ENCODE measurements around the gene SLC9A3.

Gene SLC9A3

DNA sequence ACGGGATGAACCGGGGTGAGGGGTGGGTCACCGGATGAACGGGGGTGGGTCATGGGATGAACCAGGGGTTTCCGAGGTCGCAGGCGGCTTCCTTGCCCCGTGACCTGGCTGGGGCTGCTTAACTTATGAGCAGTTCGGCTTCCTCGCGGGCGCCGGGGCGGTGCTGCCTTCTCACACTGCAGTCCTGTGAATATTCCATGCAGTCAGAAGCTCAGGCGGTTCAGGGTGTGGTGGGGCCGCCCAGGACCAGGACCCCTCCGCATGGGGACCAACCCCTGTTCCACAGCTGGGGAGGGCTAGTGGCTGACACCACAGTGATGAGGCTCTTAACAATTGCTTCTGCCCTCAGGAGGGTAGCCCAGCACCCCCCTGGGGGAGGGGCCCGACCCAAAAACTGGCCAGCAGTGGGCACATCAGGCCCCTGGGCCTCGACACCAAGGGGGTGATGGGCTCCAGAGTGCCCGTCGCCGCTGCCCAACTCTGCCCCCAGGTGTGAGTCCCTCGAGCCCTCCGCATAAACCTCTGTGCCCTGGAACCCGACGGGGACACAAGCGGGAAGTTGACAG lies 30.9 kb upstream of the SLC9A3 start:
- no peak for DNase-seq (ENCODE audit: low read depth in 2 of 2, low spot score in 1 of 2)

DNA sequence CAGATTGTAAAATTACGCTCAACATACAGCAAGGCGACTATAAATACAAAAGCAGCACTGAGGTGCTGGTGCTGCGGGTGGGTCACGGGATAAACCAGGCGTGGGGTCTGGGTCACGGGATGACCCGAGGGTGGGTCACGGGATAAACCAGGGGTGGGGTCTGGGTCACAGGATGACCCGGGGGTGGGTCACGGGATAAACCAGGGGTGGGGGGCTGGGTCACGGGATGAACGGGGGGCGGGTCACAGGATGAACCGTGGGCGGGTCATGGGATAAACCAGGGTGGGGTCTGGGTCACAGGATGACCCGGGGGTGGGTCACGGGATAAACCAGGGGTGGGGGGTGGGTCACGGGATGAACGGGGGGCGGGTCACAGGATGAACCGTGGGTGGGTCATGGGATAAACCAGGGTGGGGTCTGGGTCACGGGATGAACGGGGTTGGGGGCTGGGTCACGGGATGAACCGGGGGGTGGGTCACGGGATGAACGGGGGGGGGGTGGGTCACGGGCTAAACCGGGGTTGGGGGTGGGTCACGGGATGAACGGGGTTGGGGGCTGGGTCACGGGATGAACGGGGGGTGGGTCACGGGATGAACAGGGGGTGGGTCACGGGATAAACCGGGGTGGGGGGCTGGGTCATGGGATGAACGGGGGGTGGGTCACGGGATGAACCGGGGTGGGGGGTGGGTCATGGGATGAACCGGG lies 30.2 kb upstream of the SLC9A3 start:
- DNase-seq (ENCODE audit: low read depth in 2 of 2, low spot score in 1 of 2), result no peak

DNA sequence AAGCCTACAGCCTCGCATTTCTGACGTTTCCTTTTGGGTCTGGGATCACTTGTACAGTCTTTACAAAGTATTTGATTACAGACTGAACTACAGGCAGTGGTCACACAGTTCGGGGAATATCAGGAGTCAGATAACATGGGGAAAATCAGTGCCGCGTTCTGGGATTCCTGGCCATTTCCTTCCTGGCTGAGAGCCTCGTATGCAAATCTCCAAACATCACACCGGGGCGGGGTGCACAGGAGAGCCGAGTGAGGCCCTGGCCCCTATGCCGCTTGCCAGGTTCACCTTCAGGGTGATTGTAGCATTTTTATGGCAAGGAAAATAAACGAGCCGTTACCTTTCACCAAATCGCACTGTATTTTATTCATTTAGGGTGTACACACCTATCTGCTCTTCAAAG lies 29.6 kb upstream of the SLC9A3 start:
- no peak for DNase-seq (ENCODE audit: low read depth in 2 of 2, low spot score in 1 of 2)

DNA sequence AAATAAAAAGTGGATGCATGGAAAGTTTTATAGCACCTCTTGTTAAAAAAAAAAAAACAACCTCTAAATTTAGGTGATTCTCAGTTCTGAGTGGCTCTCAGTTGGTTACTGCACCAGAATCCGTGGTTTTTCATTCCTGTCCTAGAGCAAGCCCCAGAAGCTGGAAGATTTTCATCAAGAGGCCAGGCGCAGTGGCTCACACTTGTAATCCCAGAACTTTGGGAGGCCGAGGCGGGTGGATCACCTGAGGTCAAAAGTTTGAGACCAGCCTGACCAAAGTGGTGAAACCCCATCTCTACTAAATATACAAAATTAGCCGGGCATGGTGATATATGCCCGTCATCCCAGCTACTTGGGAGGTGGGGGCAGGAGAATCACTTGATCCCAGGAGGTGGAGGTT lies 27.2 kb upstream of the SLC9A3 start:
- no peak for DNase-seq (ENCODE audit: low read depth in 2 of 2, low spot score in 1 of 2)

DNA sequence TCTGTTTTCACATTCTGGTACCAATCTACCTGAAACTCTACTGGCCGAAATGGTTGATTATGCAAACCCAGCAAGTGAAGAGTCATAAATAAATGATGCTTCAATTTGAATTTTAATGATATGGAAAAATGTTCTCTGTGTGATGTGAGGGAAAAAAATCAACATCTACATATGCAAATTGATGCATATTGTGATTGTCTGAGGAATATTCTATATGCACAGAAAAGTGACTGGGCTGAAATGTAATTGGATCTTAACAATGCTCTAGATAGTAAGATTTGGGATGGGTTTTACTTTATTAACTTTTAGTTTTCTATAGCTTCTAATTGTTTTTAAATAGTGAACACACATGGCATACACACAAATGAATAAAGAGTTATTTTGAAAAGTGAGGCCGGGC lies 25.0 kb upstream of the SLC9A3 start:
- DNase-seq (ENCODE audit: low read depth in 2 of 2, low spot score in 1 of 2), result no peak

DNA sequence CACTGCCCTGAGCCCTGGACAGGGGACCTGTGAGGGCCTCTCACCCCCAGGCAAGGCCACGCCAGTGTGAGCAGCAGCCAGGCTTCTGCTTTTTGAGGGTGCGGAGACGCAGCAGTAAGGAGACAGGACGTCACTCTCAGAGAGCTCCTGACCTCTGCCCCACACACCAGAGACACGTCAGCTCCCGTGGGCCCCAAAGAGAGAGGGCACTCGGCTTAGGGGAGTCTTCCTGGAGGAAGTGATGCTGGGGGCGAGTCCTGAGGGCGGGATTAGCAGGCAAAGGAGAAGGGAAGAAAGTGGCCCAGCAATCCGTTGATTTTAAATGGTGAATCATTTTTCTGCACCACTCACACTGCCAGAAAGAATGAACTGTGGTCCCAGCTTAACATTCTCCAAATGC lies 24.0 kb upstream of the SLC9A3 start:
- no peak for DNase-seq (ENCODE audit: low read depth in 2 of 2, low spot score in 1 of 2)

DNA sequence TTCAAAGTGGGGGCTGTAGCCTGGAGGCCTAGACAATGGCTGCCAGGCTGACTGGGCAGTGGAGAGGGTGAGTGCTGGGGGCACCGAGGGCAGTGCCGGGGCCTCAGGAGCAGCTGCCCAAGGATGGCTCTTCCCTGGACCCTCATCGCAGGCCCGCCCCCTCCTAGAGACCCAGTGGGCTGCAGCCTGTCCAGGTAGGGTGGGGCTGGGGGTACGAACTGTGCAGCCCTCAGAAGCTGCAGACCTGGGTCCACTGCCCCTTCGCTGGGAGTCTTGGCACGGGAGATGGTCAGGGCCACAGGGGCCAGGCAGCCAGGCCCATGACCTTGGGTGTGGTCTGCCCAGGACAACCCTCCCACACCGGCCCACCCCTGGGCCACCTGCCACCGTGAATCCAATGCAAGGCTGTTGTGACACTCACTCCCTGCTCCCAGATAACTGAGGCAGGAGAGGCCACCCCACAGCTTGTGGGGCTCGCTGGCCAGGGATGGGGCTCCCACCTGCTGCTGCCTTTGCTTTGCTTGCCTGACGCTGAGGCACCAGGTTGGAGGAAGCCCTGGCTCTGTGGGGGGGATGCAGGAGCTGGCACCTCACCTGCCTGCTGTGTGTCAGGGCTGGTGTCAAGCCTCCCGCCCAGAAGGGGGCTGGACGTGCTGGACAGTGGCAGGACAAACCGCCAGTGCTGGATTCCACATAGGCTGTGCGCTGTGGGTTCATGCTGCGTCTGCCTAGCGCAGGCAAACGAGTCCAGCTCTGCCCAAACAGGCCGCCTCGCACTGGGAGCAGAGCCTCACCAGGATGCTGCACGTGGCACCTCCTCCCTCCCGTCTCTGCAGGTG lies 23.1 kb upstream of the SLC9A3 start:
- no peak for DNase-seq (ENCODE audit: low read depth in 2 of 2, low spot score in 1 of 2)

DNA sequence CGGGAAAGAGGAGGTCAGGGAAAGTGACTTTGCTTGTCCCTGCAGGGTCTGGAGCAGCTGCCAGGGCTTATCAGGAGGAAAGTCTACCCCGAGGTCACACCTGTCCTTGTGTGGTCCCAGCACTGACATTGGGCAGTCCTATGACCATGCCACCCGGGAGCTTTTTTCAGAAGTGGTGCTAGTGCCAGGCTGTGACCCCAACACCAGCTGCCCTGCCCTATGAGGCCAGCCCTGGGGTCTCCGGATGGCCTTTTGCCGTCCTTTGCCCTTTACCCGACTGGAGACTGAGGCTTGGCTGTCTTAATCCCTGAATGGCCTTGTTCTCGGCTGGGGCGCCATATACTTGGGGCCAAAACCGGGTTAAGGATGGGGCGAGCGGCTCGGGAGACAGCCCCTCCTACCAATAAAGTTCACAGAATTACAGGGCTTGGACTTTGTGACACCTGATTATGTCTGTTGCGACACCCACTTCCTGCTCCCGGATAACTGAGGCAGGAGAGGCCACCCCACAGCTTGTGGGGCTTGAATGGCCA lies 22.2 kb upstream of the SLC9A3 start:
- no peak for DNase-seq (ENCODE audit: low read depth in 2 of 2, low spot score in 1 of 2)

DNA sequence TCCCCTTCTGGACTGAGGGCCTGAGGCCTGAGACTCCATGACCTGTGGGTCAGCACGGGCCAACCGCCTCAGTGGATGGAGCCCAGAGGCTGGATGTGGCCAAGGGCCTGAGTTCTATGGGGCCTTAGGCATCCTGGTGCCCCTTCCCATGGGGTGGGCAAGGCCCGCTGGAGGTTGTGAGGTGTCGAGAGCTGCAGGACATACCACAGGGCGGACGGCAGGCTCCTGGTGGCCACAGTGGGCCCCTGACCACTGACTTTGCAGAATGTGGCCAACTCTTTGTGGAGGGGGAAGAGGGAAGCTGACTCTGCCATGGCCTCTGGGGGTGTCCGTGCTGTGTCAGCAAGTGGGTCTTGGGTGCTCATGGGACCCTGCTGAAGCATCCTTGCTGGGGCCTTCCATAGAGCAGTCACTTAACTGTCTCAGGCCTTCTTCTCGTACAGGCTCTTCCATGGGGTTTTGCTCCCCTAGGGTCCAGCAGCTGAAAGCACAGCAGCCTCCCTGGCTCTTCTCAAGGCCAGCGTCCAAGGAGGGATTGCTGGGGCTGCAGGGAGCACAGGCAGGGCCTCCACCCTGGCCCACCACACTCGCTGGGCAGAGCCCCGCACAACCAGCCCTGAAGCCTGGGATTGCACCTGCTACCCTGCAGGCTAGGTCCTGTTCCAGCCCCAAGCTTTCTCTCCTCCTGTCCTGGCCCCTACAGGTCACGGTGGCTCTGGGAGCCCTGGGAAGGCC lies 21.6 kb upstream of the SLC9A3 start:
- no peak for DNase-seq (ENCODE audit: low read depth in 2 of 2, low spot score in 1 of 2)

DNA sequence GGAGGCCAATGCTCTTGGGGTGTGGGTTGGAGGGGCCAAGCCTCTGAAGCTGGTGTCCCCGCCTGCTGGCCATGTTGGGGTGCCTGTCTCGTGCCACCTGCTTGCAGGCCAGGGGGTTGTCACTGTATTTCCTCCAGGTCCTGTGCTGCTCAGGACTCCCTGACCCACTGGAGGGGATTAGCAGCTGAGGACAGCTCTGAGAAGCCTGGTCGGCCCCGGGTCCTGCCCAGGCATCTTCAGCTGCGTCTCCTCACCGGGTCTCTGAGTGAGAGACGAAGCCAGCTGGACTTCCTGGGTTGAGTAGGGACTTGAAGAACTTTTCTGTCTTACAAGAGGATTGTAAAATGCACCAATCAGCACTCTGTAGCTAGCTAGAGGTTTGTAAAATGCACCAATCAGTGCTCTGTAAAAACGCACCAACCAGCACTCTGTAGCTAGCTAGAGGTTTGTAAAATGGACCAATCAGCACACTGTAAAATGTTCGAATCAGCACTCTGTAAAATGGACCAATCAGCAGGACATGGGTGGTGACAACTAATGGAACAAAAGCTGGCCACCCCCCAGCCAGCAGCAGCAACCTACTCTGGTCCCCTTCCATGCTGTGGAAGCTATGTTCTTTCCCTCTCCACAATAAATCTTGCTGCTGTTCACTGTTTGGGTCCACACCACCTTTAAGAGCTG lies 20.6 kb upstream of the SLC9A3 start:
- DNase-seq (ENCODE audit: low read depth in 2 of 2, low spot score in 1 of 2), result no peak

DNA sequence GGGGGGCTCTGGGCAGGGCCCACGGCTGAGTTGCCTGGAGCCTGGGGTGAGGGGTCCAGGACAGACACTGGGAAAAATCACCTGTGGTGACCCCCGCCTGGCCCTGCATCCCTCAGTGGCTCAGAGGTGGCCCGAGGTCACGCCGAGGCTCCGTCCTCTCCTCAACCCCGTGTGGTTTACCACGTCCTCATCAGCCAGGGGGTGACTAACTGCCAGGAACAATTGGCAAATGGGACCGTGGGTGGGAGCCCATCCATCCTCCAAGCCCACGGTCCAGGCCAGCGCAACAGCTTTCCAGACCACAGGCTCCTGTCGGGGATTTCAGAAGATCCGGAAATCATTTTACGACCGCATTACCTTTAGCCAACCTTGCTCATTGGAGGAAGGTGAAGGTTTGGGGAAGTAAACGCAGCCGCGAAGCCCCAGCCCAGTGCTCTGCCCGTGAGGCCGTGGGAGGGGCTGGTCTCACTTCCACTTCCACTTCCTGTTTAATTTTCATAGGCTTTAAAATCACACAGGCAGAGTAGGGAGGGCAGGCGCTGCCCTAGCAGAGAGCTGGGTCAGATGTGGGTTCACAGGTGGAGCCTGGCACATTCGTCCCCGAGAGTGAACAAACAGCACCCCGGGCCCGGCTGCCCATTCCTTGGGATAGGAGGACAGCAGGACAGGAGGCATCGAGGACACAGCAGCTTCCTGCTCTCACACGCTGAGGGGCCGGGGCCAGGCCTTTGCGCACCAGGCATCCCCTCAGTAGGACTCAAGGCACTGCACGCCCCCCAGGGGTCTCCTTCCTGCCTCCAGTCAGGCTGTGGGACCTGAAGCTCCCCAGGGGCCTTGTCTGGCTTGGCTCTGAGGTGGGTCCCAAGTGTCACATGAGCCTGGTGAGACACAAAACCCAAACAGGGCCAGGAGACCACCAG lies 19.8 kb upstream of the SLC9A3 start:
- peak in 1 of 2 donors; percentile 6 for DNase-seq (ENCODE audit: low read depth in 2 of 2, low spot score in 1 of 2)

DNA sequence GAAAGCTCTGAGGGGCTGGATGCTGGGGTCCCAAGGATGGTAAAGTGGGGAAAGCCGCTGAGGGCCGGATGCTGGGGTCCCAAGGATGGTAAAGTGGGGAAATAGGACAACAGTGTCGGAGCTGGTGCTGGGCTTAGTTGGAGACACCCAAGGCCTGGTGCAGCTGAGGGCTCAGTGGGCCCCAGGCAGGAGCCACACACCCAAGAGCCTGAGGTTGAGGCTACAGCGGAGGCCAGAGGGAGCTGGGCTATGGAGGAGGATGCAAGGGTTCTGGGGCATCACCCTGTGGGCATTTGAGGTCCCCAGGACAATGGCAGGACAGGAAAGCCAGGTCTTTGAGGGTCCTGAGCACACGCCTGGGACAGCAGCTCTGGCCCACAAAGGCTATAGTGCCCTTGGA lies 19.1 kb upstream of the SLC9A3 start:
- no peak for DNase-seq (ENCODE audit: low read depth in 2 of 2, low spot score in 1 of 2)

DNA sequence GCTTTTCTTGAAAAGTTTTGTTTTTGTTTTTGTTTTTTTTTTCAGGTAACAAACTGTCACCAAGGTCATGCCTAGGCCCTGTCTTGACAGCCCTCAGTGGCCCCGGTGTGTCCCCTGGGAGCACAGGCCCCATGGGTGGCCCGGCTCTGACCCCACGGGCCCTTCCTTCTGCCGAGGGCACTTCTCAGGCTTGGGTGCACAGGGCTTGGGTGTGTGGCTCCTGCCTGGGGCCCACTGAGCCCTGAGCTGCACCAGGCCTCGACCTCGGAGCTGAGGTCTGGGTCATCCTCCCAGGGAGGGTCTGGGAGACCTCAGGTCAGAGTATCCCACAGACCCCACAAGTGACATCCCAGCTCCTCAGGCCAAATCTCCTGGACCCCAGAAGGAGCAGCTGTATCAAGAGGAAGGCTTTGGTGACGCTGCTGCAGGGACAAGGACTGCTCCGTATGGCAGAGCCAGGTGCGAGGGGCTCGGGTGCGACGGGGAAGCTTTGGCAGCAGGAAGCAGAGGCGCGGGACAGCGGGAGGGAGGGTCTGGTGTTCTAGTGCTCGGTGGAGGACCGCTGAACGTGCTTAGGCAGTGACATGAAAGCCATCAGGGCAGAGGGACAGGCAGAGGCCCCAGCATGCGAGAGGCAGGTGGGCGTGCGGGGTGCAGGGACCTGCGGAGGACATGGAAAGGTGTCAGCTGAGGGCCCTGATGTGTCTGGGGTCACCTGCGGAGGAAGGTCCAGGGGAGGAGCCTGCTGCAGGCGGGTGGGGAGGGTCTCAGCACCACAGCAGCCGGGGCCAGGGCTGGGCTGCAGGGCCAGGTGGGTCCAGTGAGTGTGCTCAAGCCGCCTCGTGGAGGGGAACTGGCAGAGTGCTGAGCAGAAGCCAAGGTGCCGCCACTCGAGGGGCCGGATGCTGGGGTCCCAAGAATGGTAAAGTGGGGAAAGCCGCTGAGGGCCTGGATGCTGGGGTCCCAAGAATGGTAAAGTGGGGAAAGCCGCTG lies 18.4 kb upstream of the SLC9A3 start:
- DNase-seq (ENCODE audit: low read depth in 2 of 2, low spot score in 1 of 2), result no peak

DNA sequence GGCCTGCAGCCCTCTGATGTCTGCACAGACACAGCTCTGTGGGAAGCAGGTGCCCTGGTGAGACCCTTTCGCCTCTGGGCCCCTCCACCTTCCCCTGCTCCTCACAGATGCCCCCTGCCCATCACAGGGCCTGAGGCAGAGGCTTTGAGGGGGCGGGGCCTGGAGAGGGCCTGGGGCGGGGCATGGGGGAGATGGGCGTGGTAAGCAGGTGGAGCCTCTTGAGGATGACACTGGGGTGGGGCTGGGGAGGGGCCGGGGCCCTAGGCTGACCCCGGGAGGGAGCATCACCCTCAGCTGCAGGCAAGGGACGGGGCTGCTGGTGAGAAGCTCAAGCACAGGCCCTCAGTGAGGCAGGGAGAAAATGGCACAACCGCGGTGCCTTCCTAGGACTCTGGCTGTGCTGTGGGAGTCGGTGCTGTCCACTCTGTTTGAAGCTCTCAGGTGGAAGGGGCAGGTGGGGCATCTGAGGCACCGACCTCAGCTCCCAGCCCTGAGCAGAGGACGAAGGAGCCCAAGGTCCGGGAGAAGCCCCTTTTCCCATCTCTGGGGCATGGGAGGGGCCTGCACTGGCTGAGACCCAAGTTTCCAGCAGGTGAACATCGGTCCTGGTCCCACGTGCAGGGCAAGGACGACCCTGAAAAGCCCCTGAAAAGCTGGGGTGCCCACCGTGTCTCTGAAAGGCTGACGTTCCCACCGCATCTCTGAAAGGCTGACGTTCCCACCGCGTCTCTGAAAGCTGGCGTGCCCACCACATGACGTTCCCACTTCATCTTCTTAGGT lies 17.5 kb upstream of the SLC9A3 start:
- no peak for DNase-seq (ENCODE audit: low read depth in 2 of 2, low spot score in 1 of 2)

DNA sequence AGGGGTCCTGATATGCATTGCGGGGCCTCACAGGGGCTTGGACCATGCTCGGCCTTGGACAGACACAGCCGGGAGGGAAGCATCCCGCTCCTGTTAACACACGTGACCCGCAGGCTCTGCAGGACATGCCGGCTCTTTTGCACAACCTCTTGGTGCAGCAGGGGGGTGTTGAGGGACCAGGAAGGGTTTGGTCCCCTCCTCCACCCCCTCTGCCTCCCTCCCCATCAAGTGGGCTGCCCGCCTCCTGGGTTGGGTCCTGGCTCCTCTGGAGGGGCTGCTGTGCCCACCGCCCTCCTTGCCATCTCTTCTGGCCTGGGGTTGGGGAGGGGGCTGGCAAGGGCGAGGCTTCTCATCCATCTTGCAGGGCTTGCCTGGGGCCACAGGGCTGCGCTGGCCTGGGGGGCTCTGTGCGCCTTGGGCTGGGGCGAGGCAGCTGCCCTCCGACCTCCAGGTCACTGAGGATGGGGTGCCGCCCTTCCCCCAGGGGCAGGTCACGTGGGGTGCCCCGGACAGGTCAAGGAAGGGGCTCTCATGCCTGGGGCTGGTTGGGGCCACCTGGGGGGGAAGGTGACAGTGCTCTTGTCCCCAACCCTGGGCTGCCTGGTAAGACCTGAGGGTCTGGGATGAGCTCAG lies 16.8 kb upstream of the SLC9A3 start:
- DNase-seq (ENCODE audit: low read depth in 2 of 2, low spot score in 1 of 2), result no peak

DNA sequence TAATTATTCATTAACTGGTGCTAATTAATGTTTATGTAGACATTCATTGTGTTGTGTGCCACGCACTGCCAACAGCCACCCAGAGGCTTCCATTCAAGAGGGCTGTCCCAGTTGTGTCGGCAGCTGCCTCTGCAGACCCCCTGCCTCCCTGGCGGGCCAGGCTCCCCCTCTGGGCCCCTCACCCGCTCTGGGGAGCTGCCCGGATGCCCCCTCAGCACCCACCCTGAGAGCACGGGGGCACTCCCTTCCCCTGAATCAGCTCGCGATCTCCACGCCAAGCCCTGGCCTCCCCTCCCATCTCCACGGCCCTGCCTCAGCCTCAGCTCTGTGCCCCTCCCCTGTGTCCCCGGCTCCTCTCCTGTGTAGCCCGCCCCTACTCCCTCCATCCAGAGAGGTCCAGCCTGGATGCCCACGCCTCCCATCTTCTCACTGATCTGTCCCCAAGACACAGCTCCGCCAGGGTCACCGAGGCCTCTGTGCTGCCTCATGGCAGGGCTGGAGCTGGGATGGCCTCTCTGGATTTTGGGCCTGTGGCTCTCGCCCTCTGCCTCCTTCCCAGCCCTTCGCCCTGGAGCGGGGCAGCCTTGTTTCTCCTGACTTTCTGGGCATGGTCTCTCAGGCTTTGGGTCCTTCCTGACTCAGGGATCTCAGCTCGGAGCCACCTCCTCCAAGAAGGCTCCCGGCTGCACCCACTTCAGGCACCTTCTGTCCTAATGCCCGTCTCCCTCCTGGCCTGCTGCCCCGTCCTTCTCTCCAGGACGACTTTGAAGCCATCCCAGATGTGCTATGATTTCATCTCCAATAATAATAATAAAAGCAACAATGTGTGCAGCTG lies 16.0 kb upstream of the SLC9A3 start:
- DNase-seq (ENCODE audit: low read depth in 2 of 2, low spot score in 1 of 2), result no peak
